Activated B cell treated with CpG ODN at 0.5 μM for 24 hours (primary cell): Measurements from ENCODE around the gene DLGAP1. TPM values are rescaled to one million over a fixed set of nuclear protein-coding genes. Genes with fewer than 3 reads are reported as not detected.

ENCODE experiments used
- ATAC-seq: fragments of 200-7000 bp; cut with Tn5 transposase; one replicate; pipeline ENCODE4 v1.10.0; 2021; ENCODE audit warnings: low read depth, mild to moderate bottlenecking, moderate library complexity
- CTCF ChIA-PET: fragments of 350-600 bp; sonication (Branson Sonifier 250); formaldehyde crosslinking; loops from one replicate; lab custom pipeline; 2021; ENCODE audit warnings: antibody characterized with exemption; lab: Charles Lee
- POLR2A ChIA-PET: fragments of 350-600 bp; sonication (Branson Sonifier 250); formaldehyde crosslinking; loops from one replicate; lab custom pipeline; 2021; ENCODE audit warnings: antibody characterized with exemption; lab: Charles Lee
- DNase-seq: peaks from one replicate; pipeline ENCODE4 v3.0.0; 2022
- H3K27ac Mint-ChIP-seq: one replicate; pipeline ENCODE4 v1.8.0; 2020; ENCODE audit warnings: mixed read lengths
- H3K27me3 Mint-ChIP-seq: one replicate; pipeline ENCODE4 v1.8.0; 2021; ENCODE audit warnings: mixed read lengths
- H3K36me3 Mint-ChIP-seq: one replicate; pipeline ENCODE4 v1.8.0; 2021; ENCODE audit warnings: low read depth, mixed read lengths
- H3K4me1 Mint-ChIP-seq: one replicate; pipeline ENCODE4 v1.8.0; 2021; ENCODE audit warnings: mixed read lengths
- H3K4me3 Mint-ChIP-seq: one replicate; pipeline ENCODE4 v1.8.0; 2020; ENCODE audit warnings: mild to moderate bottlenecking, mixed read lengths
- H3K9me3 Mint-ChIP-seq: one replicate; pipeline ENCODE4 v1.8.0; 2020; ENCODE audit warnings: mixed read lengths
- CTCF ChIP-seq: fragments of 200-600 bp; IDR thresholded peaks from one replicate; pipeline ENCODE4 v1.8.0; 2022; ENCODE audit warnings: antibody characterized with exemption, mild to moderate bottlenecking
- intact Hi-C: fragments of 100-400 bp; cut with micrococcal nuclease; formaldehyde crosslinking; loops from one replicate; pipeline ENCODE4 v1.15.1; 2024
- total RNA-seq: library from RNA; stranded (reverse); gene quantifications from 2 replicates; pipeline ENCODE4 v1.2.3, GENCODE V29; 2022

DLGAP1 gene
- total RNA-seq, 1 donor from 2014 or later: 0.18 TPM

DNA sequence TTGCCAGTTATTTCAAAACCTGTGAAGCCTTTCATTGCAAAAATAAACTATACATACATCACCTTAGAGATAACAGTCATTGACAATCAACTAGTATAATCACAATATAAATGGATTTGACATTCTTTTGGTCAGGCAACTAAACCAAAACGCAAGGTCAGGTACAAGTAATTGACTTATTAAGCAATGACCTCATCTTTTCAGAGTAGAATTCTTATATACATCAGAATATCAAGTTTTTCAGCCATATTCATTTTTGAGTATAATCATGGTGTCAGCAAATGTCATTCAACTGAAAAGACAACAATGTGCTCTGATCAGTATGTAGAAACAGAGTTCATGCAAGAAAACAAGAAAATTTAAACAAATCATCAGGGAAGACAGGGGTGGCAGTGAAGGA, 796.6 kb downstream of the DLGAP1 start:
- ChIA-PET CTCF (interaction anchor here (1.2 kb wide), 1 partner anchor 204 kb away, joined by 3 read pairs; no protein-coding TSS in a partner anchor), POLR2A (interaction anchor here (0.6 kb wide), 1 partner anchor 17 kb away, joined by 10 read pairs; no protein-coding TSS in a partner anchor)
- DNase-seq (no peak), ATAC-seq (no peak)
- H3K36me3 Mint-ChIP-seq: no peaks in the 10 kb centered on the region
- no peak overlapping the region for H3K4me3 Mint-ChIP-seq
- H3K4me1 Mint-ChIP-seq: peaks cover 17% of the 10 kb centered on the region
- TF ChIP-seq CTCF: no peak
- peaks cover 2% of the 10 kb centered on the region for H3K27me3 Mint-ChIP-seq
- no peaks in the 10 kb centered on the region for H3K9me3 Mint-ChIP-seq
- no peak overlapping the region for H3K27ac Mint-ChIP-seq
- intact Hi-C loops: no loop called here

GRCh38 chr18:3655254-3656050, 799.7 kb downstream of the DLGAP1 start:
- ATAC-seq: no peak
- ChIA-PET CTCF (interaction anchor here (0.7 kb wide), 1 partner anchor 11 kb away, joined by 5 read pairs; no protein-coding TSS in a partner anchor), POLR2A (no interaction called here)
- Mint-ChIP-seq H3K4me1 (peaks cover 11% of the 10 kb centered on the region), H3K36me3 (no peaks in the 10 kb centered on the region), H3K27ac (no peak overlapping the region), H3K9me3 (no peaks in the 10 kb centered on the region), H3K27me3 (peaks cover 9% of the 10 kb centered on the region), H3K4me3 (no peak overlapping the region)
- TF ChIP-seq CTCF: no peak
- intact Hi-C loops: no loop called here
- no peak for DNase-seq

GRCh38 chr18:3654442-3655253, 800.5 kb downstream of the DLGAP1 start:
- ATAC-seq (no peak), DNase-seq (no peak)
- no peak for TF ChIP-seq CTCF
- Mint-ChIP-seq H3K27ac (no peak overlapping the region), H3K4me1 (peaks cover 6% of the 10 kb centered on the region), H3K4me3 (no peak overlapping the region), H3K27me3 (peaks cover 9% of the 10 kb centered on the region), H3K9me3 (no peaks in the 10 kb centered on the region), H3K36me3 (no peaks in the 10 kb centered on the region)
- ChIA-PET CTCF (no interaction called here), POLR2A (no interaction called here)
- intact Hi-C loops: no loop called here

DNA sequence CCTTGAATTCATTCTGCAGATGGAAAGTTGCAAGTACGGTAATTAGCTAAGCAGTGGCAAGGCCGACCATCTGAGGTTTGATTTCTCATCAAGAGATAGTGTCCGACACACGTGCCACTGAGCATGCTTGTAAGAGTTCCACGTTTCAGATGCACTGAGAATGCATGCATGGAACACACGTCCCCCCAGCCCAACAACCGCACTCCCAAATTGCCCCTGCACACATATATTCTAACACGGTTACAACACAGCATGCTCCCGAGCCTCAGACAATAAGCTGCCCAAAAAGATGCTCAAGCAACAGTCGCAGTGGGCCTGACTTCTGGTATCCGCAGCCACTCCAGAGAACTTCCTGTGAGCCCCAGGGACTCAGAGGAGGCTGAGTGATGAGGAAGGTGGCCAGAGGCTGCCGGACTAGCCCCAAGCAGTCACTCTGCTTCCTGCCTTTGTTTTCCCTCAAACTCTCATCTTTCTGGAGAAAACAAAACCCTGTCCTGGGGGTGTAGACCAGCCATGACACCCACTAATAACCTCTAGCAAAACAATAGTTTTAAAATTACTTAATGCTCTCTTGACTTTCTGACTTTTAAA, 801.2 kb downstream of the DLGAP1 start:
- Mint-ChIP-seq H3K4me1 (peaks cover 5% of the 10 kb centered on the region), H3K27ac (no peak overlapping the region), H3K4me3 (no peak overlapping the region), H3K36me3 (no peaks in the 10 kb centered on the region), H3K27me3 (peaks cover 9% of the 10 kb centered on the region), H3K9me3 (no peaks in the 10 kb centered on the region)
- ChIA-PET POLR2A (no interaction called here), CTCF (interaction anchor here (1.7 kb wide), 1 partner anchor 12 kb away, joined by 6 read pairs; no protein-coding TSS in a partner anchor)
- ATAC-seq (no peak), DNase-seq (no peak)
- no peak for TF ChIP-seq CTCF
- intact Hi-C loops: no loop called here
